Neural crest cell (in vitro differentiated cells): ENCODE measurements around the gene TREML1. TPM values are rescaled to one million over a fixed set of nuclear protein-coding genes. Genes with fewer than 3 reads are reported as not detected.

Experiments
- DNase-seq: peaks from one replicate; pipeline ENCODE4 v3.0.0; 2021; ENCODE audit warnings: low read depth, mixed read lengths, low spot score
- H3K27ac Mint-ChIP-seq: one replicate; pipeline ENCODE4 v1.8.0; 2021; ENCODE audit warnings: mild to moderate bottlenecking, mixed read lengths; ENCODE audit not compliant: unreplicated experiment
- H3K27me3 Mint-ChIP-seq: 2 replicates; pipeline ENCODE4 v1.8.0; 2021; ENCODE audit warnings: low read depth, mild to moderate bottlenecking, mixed read lengths
- H3K36me3 Mint-ChIP-seq: 2 replicates; pipeline ENCODE4 v1.8.0; 2021; ENCODE audit warnings: low read depth, mild to moderate bottlenecking, mixed read lengths
- H3K4me1 Mint-ChIP-seq: 2 replicates; pipeline ENCODE4 v1.8.0; 2021; ENCODE audit warnings: mixed read lengths
- H3K4me3 Mint-ChIP-seq: one replicate; pipeline ENCODE4 v1.8.0; 2021; ENCODE audit warnings: mild to moderate bottlenecking, mixed read lengths
- H3K9me3 Mint-ChIP-seq: 2 replicates; pipeline ENCODE4 v1.8.0; 2021; ENCODE audit warnings: mixed read lengths
- total RNA-seq: library from RNA; stranded (reverse); gene quantifications from 2 replicates; pipeline ENCODE4 v1.2.1, GENCODE V29; 2021
- TF ChIP-seq, protein P1 (sequence below): fragments of 200-600 bp; sonication (generic); conservative IDR thresholded peaks from 2 replicates; pipeline ENCODE4 v1.5.0; 2021; ENCODE audit warnings: antibody characterized with exemption, mild to moderate bottlenecking

TREML1 gene
- total RNA-seq, 1 donor from 2014 or later = not detected

DNA sequence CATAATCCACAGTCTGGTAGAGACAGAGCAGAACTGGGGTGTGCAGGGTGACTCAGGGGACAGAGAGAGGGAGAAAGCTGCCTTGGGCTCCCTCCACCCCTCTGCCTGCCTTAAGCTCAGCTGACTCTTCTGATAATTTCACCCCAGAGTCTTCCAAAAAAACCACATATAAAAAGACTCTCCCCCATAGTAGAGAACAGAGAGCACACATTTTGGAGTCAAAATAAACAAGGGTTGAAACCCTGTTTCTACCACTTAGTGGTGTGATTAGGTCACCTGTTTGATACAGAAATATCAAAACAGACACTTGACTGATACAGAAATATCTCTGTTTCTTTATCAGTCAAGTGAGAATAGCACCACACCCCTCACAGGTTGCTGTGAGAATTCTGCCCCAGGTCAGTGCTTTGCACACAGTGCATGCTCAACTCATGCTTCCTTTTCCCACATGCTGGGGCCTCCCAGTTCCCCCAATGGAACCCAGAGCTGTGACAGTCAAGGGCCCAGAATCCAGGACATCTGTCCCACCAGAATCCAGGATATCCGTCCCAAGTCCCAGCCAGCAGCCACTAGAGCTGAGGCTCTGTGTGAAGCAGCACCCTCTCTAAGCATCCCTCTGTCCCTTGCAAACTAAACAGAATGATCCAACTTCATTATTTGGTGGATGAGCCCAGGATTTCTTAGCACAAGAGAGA is 45.6 kb upstream of the TREML1 start:
- Mint-ChIP-seq H3K27me3 (peaks cover 26% of the 10 kb centered on the region), H3K4me3 (no peak overlapping the region), H3K36me3 (no peaks in the 10 kb centered on the region), H3K27ac (no peak overlapping the region), H3K9me3 (no peaks in the 10 kb centered on the region), H3K4me1 (no peaks in the 10 kb centered on the region)
- no peak for DNase-seq
- TF ChIP-seq, protein P1, sequence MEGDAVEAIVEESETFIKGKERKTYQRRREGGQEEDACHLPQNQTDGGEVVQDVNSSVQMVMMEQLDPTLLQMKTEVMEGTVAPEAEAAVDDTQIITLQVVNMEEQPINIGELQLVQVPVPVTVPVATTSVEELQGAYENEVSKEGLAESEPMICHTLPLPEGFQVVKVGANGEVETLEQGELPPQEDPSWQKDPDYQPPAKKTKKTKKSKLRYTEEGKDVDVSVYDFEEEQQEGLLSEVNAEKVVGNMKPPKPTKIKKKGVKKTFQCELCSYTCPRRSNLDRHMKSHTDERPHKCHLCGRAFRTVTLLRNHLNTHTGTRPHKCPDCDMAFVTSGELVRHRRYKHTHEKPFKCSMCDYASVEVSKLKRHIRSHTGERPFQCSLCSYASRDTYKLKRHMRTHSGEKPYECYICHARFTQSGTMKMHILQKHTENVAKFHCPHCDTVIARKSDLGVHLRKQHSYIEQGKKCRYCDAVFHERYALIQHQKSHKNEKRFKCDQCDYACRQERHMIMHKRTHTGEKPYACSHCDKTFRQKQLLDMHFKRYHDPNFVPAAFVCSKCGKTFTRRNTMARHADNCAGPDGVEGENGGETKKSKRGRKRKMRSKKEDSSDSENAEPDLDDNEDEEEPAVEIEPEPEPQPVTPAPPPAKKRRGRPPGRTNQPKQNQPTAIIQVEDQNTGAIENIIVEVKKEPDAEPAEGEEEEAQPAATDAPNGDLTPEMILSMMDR = no peak

GRCh38 chr6:41197234-41197633 is 43.1 kb upstream of the TREML1 start:
- Mint-ChIP-seq H3K4me3 (no peak overlapping the region), H3K27ac (no peak overlapping the region), H3K36me3 (no peaks in the 10 kb centered on the region), H3K27me3 (peaks cover 37% of the 10 kb centered on the region), H3K9me3 (no peaks in the 10 kb centered on the region), H3K4me1 (no peaks in the 10 kb centered on the region)
- TF ChIP-seq, protein P1 = no peak
- DNase-seq = no peak

DNA sequence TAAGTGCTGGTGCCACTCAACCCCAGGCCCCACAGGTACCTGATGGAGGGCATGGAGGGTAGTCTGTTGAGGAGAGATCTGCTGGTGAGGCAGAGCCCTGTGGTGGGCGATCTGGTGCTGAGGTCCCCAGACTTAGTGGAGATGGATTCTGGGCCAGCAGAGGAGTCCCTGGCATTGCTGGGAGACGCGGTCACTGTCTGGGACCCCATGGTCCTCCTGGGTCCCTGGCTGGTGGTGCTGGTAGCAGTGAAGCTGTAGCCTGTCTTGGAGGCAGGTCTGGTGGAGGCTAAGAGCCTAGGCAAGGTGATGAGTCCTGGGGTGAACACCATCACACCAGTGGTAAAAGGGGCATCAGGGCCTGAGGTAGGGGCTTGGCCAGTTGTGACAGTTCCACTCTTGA is 40.2 kb upstream of the TREML1 start:
- H3K4me3 Mint-ChIP-seq = no peak overlapping the region
- H3K27me3 Mint-ChIP-seq = peaks cover 37% of the 10 kb centered on the region
- H3K4me1 Mint-ChIP-seq = no peaks in the 10 kb centered on the region
- no peak for DNase-seq
- peaks cover 2% of the 10 kb centered on the region for H3K9me3 Mint-ChIP-seq
- H3K36me3 Mint-ChIP-seq = no peaks in the 10 kb centered on the region
- no peak overlapping the region for H3K27ac Mint-ChIP-seq
- TF ChIP-seq, protein P1 = no peak

DNA sequence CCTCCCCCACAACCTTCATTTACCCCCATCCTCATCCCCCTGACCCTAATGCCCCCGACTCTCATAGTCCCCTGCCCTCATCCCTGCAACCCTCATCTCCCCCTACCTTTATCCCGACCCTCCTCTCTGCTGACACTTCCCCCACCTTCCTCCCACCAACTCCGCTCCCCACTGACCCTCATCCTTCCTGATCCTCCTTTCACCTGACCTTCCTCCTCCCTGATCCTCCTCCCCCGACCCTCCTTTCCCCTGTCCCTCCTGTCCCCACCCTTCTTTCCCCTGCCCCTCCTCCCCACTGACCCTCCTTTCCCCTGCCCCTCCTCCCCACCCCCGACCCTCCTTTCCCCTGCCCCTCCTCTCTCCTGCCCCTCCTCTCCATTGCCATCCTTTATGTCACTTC is 39.7 kb upstream of the TREML1 start:
- TF ChIP-seq, protein P1 = no peak
- H3K4me1 Mint-ChIP-seq = no peaks in the 10 kb centered on the region
- H3K27ac Mint-ChIP-seq = no peak overlapping the region
- no peaks in the 10 kb centered on the region for H3K36me3 Mint-ChIP-seq
- peaks cover 37% of the 10 kb centered on the region for H3K27me3 Mint-ChIP-seq
- peaks cover 4% of the 10 kb centered on the region for H3K9me3 Mint-ChIP-seq
- no peak overlapping the region for H3K4me3 Mint-ChIP-seq
- DNase-seq = no peak

DNA sequence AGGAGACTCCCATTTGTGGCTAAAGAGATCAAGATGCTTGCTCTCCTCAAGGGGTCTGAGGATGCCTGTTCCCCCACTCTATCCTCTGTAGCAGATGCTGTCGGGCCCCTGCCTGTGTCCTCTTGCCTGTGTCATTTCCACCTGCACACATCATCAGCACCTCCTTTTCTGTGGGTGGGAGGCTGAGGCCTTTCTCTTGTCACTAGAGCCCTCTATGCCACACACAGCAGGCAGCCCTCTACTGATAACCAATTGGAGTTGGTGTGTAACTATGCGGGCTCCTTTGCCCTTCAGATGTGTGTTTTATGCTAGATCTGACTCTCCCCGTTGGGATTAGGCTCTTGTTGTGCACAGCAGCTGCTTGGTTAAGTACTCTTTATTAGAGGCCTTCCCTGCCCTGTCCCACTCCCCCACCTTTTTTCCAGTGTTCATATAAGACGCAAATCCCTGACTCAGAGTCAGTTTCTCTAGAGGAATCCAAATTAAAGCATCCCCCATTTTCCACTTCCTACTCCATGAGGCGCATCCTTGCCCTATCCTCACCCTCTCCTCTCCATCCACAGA is 39.1 kb upstream of the TREML1 start:
- Mint-ChIP-seq H3K4me1 (no peaks in the 10 kb centered on the region), H3K27me3 (peaks cover 37% of the 10 kb centered on the region), H3K4me3 (no peak overlapping the region), H3K9me3 (peaks cover 4% of the 10 kb centered on the region), H3K27ac (no peak overlapping the region), H3K36me3 (no peaks in the 10 kb centered on the region)
- no peak for DNase-seq
- TF ChIP-seq, protein P1 = no peak
